HG03565 (cell line): Measurements from ENCODE around the gene CMTM1.
"Not testable (repeated sequence)": the region's sequence is repeated elsewhere in the genome, so short reads cannot be mapped to it uniquely, and the experiment has no call there.

ENCODE experiments used
- ATAC-seq: cut with Tn5 transposase; IDR thresholded peaks from one replicate; pipeline ENCODE4 v1.9.1; 2021; ENCODE audit warnings: mild to moderate bottlenecking, moderate library complexity; ENCODE audit not compliant: unreplicated experiment

Gene CMTM1

GRCh38 chr16:66588981-66589713 lies 22.9 kb downstream of the CMTM1 start:
- ATAC-seq: peak; percentile 84

- ATAC-seq: no peak
Measured at GRCh38 chr16:66590322-66590721, 24.1 kb downstream of the CMTM1 start.

GRCh38 chr16:66591018-66591417 lies 24.8 kb downstream of the CMTM1 start:
- ATAC-seq: no peak

- no peak for ATAC-seq
Measured at GRCh38 chr16:66592241-66592640, 26.0 kb downstream of the CMTM1 start.

GRCh38 chr16:66592814-66593213 lies 26.6 kb downstream of the CMTM1 start:
- no peak for ATAC-seq

DNA sequence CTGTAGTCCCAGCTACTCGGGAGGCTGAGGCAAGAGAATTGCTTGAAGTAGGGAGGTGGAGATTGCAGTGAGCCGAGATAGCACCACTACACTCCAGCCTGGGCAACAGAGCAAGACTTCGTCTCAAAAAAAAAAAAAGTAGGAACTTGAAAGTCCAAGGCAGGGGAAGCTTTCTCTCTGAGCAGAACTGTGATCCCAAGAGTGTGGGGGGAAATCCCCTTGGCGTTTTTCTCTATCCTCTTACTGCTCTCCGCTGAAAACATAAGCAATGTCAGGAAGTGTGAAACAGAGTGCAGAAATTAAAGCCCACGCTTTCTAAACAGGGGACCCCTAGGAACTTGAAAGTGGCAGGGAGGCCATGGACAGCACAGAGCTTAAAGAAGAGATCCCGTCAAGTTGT lies 28.5 kb downstream of the CMTM1 start:
- ATAC-seq: no peak

- ATAC-seq: not testable (repeated sequence)
Measured at GRCh38 chr16:66596559-66596958, 30.3 kb downstream of the CMTM1 start.

DNA sequence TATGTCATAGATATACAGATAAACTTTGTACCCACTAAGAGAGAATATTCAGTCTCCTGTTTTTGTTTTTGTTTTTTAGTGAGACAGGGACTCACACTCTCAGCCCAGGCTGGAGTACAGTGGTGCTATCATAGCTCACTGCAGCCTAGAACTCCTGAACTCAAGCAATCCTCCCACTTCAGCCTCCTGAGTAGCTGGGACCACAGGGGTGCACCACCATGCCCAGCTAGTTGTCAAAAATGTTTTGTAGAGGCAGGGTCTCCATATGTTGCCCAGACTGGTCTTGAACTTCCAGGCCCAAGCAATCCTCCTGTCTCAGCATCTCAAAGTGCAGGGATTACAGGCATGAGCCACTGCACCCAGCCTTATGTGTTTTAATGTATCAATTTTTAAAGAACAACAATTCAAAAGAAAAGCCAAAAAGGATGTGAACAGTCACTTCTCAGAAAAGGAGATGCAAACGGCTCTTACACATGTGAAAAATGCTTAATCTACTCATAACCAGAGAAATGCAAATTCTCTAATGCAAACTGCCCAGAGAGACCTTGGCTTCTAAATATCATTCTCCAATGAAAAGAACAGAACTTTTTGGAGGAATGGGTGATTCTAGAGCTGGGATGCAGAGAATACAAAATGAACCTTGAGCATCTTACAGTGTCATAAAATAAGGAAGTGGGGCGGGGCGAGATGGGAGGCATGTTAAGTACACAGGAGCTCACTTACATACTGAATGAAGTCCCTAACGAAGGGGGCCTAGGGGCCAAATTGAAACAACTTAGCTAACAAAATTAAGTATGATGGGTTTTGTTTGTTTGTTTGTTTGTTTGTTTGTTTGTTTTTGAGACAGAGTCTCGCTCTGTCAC lies 31.0 kb downstream of the CMTM1 start:
- no peak for ATAC-seq

DNA sequence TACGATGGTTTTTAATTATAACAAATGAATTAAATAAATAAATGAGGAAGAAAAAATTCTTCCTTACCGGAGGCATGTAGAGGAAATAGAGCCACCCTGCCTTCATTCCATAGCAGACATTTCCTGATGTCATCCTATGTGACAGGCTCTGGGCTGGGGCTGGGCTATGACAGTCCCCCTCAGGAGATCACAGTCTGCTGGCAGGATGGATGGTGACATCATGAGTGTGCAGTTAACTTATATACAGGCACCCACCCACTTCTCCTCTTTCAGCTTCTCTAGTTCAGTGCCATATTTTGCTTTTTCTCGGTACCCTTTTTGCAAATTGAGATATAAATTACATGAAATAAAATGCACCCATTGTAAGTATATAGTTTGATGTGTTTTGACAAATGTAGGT lies 31.9 kb downstream of the CMTM1 start:
- ATAC-seq: no peak

GRCh38 chr16:66599726-66600125 lies 33.5 kb downstream of the CMTM1 start:
- no peak for ATAC-seq

DNA sequence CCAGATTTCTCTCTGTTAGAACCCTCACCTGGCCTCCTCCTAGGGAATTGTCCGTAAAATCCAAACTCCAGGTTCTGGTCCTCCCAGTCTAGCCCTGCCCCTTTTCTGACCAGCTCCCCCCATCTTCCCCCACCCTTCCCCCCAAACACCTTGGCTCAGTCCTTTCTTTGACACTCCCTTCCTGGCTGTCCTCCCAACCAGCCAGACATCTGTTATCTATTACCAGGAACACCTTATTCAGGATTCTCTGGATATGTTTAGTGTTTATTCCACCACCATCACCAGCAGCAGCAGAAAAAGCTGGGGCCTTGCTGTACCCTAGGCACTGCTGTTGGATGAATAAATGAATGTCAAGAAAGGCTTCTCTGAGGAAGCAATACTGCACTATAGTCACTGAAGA lies 34.2 kb downstream of the CMTM1 start:
- ATAC-seq: no peak

DNA sequence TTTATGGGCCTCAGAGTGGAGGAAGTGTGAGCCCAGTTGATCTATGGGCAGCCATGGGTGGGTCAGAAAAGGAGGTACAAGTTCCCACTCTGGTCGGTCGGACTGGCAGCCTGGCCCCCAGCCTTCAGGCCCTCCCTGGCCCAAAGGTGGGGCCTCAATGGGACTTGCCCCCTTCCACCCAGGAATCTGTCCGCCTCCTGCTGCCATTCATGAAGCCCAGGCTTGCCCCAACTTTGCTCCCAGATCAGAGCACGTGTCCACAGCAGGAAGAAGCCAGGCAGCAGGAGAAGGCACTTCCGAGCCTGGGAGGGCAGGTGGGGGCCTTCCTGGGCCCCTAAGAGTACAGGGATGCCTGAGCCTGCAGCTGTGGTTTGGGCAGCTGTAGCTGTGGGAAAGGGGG lies 35.2 kb downstream of the CMTM1 start:
- ATAC-seq: no peak

- no peak for ATAC-seq
Measured at GRCh38 chr16:66603537-66604375, 37.5 kb downstream of the CMTM1 start.

DNA sequence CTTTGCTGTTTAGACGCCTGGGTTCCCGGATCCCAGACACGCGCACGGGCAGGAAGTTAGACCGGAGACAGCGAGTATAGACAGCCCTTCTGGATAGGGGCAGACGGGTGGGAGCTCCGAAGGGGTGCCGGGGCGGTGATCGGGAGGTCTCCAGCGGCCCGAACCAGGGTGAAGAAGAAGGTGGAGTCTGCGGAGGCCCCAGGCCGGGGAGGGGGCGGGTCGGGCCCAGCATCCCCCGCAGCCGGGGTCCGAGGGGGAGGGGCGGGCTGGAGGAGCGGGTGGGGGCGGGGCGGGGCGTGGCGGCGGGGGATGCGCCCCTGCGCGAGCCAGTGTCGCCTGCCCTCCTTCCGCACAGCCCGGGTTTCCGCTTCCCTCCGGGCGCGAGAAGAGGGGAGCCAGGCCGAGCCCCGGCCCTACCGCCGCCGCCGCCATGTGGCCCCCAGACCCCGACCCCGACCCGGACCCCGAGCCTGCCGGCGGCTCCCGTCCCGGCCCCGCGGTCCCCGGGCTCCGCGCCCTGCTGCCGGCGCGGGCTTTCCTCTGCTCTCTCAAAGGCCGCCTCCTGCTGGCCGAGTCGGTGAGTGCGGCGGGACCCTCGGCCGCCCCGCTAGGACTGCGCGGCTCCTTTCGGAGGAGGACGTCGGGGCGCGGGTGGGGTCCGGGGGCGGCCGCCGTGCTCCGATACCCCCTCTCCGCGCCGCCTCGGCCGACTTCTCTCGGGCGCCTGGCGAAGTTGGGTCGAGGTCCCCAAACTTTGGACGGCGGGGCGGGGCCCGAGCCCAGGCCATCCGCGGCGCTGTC lies 38.3 kb downstream of the CMTM1 start, which contains the start of gene CMTM3:
Gene CMTM3 (plus strand): TSS at position 329 of the 801 bp plus-strand sequence. CDS start 102 bp downstream, at position 431.
- no peak for ATAC-seq

DNA sequence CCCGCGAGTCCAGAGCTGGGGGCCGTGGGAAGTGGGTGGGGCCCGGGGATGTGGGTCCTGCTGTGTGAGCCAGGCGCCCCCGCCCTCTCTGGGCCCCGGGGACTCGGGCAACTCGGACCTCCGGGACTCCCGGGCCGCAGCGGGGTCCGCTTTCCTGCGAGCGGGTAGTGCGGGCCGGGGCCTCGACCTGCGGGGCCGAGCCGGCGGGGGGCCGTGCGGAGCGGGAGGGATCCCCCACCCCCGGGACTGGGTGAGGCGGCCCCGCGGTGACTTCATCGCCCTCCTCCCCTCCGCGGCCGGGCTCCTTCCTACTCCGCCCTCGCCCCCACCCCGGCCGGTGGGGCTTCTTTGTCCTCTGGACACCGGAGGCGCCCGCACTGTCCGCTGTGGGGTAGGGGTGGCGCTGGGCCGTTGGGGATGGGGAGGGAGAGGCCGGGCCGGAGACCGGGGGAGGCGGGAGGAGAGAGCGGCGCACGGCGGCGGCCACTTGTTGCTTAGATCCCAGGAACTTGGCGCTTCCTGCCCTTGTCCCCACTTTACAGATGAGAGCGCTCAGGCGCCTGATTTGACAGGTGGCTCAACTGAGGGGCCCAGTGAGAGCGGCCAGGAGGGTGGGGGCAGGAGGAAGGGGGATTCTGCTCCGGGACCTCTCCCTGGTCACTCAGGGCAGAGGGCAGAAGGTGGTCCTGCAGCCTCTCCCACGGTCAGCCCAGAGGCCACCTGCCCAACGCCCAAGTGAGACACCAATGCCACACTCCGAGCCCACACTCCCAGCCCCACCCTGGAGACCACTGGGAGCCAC lies 39.1 kb downstream of the CMTM1 start:
- no peak for ATAC-seq

- ATAC-seq: peak; percentile 59
Measured at GRCh38 chr16:66605979-66606751, 39.9 kb downstream of the CMTM1 start.

GRCh38 chr16:66608241-66609138 lies 42.3 kb downstream of the CMTM1 start:
- no peak for ATAC-seq

- ATAC-seq: no peak
Measured at GRCh38 chr16:66609139-66609510, 42.9 kb downstream of the CMTM1 start.
